ENCODE measurements around the gene MX2. TPM values are rescaled to one million over a fixed set of nuclear protein-coding genes. Genes with fewer than 3 reads are reported as not detected.

The MX2 gene
- total RNA-seq, 2 experiments from 2014 or later, result 3.5 to 10.4 TPM

DNA sequence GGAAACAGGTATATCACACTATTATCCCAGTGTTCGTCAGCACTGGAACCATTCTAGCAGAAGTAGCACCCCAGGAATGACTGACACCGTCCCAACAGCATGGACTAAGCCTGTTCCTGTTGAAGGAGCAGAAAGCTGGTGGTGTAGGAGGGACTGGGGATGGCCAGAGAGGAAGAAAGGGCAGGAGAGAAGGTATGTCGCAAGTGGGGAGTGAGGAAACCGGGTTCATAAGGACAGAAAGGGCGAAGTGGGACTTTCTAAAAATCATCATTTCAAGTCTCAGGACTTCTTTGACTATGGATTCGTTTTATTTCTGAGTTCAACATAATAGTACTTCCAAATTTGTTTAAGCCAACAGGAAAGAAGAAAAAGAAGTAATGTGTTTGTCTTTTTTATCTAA is 44.5 kb downstream of the MX2 start:
- ChIA-PET POLR2A (no interaction called here), CTCF (ENCODE audit: unreplicated experiment) (no interaction called here)
- Histone ChIP-seq H3K4me1 (ENCODE audit: insufficient read depth, low read length, poor library complexity, severe bottlenecking) (peaks cover 3% of the 10 kb centered on the region), H3K4me2 (ENCODE audit: low read length) (no peak overlapping the region), H3K27ac (ENCODE audit: low read depth, low read length, poor library complexity, severe bottlenecking) (no peak overlapping the region), H3K36me3 (ENCODE audit: insufficient read depth, low read length) (no peaks in the 10 kb centered on the region), H2AFZ (ENCODE audit: low read length) (no peak overlapping the region), H3K4me3 (ENCODE audit: low read depth, low read length, poor library complexity, severe bottlenecking) (no peak overlapping the region), H3K9me3 (ENCODE audit: low read length) (no peaks in the 10 kb centered on the region), H3K79me2 (ENCODE audit: insufficient read depth, low read depth, low read length) (no peaks in the 10 kb centered on the region), H4K20me1 (ENCODE audit: insufficient read depth, low read length) (no peaks in the 10 kb centered on the region), H3K9me2 (ENCODE audit: insufficient read depth, low read length) (no peaks in the 10 kb centered on the region)
- BruUV-seq (replicated peaks), result no TSS peak
- no peak for DNase-seq (ENCODE audit: low spot score)
- intact Hi-C loops (cut with micrococcal nuclease; ENCODE audit: unreplicated experiment), result no loop called here
- TF ChIP-seq, protein P1, sequence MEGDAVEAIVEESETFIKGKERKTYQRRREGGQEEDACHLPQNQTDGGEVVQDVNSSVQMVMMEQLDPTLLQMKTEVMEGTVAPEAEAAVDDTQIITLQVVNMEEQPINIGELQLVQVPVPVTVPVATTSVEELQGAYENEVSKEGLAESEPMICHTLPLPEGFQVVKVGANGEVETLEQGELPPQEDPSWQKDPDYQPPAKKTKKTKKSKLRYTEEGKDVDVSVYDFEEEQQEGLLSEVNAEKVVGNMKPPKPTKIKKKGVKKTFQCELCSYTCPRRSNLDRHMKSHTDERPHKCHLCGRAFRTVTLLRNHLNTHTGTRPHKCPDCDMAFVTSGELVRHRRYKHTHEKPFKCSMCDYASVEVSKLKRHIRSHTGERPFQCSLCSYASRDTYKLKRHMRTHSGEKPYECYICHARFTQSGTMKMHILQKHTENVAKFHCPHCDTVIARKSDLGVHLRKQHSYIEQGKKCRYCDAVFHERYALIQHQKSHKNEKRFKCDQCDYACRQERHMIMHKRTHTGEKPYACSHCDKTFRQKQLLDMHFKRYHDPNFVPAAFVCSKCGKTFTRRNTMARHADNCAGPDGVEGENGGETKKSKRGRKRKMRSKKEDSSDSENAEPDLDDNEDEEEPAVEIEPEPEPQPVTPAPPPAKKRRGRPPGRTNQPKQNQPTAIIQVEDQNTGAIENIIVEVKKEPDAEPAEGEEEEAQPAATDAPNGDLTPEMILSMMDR (conservative IDR thresholded peaks at IDR 0.05; ENCODE audit: low read length), result no peak
- TF ChIP-seq EZH2phosphoT487 (IDR thresholded peaks at IDR 0.05; ENCODE audit: borderline replicate concordance, low read depth, low read length), result no peak

DNA sequence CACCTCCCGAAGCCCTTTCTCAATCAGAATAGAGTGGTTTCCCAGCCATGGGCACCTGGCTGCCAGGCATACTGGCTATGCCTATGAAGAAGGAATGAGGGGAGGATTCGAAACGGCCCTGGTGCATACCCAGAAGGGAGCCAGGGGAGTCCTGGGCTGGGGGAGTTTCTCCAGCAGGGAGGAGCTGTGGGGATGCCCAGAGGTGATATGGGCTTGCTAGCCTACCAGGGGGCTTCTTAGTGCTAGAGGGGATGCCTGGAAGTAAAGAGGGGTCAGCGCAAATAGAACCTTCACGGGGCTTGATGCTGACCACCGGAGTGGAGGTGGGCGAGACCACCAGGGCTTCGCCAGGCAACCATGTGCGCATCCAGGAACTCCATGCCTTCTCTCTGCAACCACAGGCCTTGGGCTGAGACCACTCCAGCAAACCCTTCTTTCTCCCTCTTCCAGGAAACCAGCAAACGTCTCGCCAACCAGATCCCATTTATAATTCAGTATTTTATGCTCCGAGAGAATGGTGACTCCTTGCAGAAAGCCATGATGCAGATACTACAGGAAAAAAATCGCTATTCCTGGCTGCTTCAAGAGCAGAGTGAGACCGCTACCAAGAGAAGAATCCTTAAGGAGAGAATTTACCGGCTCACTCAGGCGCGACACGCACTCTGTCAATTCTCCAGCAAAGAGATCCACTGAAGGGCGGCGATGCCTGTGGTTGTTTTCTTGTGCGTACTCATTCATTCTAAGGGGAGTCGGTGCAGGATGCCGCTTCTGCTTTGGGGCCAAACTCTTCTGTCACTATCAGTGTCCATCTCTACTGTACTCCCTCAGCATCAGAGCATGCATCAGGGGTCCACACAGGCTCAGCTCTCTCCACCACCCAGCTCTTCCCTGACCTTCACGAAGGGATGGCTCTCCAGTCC is 46.0 kb downstream of the MX2 start:
- no peak overlapping the region for H3K4me2 ChIP-seq (ENCODE audit: low read length)
- H3K9me3 ChIP-seq (ENCODE audit: low read length), result no peaks in the 10 kb centered on the region
- TF ChIP-seq EZH2phosphoT487 (IDR thresholded peaks at IDR 0.05; ENCODE audit: borderline replicate concordance, low read depth, low read length), result no peak
- TF ChIP-seq, protein P1 (conservative IDR thresholded peaks at IDR 0.05; ENCODE audit: low read length), result no peak
- no peak for DNase-seq (ENCODE audit: low spot score)
- H3K36me3 ChIP-seq (ENCODE audit: insufficient read depth, low read length), result no peaks in the 10 kb centered on the region
- H2AFZ ChIP-seq (ENCODE audit: low read length), result no peak overlapping the region
- intact Hi-C loops (cut with micrococcal nuclease; ENCODE audit: unreplicated experiment), result no loop called here
- no TSS peak for BruUV-seq (replicated peaks)
- POLR2A ChIA-PET, result interaction anchor here (0.6 kb wide), 1 partner anchor 23 kb away, joined by 3 read pairs; no protein-coding TSS in a partner anchor
- H3K9me2 ChIP-seq (ENCODE audit: insufficient read depth, low read length), result no peaks in the 10 kb centered on the region
- H3K79me2 ChIP-seq (ENCODE audit: insufficient read depth, low read depth, low read length), result no peaks in the 10 kb centered on the region
- no peak overlapping the region for H3K27ac ChIP-seq (ENCODE audit: low read depth, low read length, poor library complexity, severe bottlenecking)
- CTCF ChIA-PET (ENCODE audit: unreplicated experiment), result no interaction called here
- H3K4me3 ChIP-seq (ENCODE audit: low read depth, low read length, poor library complexity, severe bottlenecking), result no peak overlapping the region
- H3K4me1 ChIP-seq (ENCODE audit: insufficient read depth, low read length, poor library complexity, severe bottlenecking), result peaks cover 4% of the 10 kb centered on the region
- no peaks in the 10 kb centered on the region for H4K20me1 ChIP-seq (ENCODE audit: insufficient read depth, low read length)

DNA sequence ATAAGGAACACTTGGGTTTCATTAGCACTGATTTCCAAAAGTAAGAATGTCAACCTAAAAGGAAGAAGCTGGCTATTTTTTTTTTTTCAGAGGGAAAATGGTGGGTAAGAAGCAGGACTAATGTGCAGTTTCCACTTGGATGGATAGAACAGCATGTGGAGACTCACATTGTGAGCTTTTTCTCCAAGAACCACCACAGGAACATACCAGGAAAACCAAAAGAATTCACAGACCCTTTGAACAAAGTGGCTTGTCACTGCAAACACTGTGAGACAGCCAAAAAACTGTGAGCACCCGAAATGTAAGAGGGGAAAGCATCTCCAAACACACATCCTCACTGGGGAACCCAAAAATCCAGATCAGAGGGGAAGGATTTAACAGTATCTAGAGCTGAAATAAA is 48.5 kb downstream of the MX2 start:
- peaks cover 4% of the 10 kb centered on the region for H3K4me1 ChIP-seq (ENCODE audit: insufficient read depth, low read length, poor library complexity, severe bottlenecking)
- no peak overlapping the region for H3K4me2 ChIP-seq (ENCODE audit: low read length)
- TF ChIP-seq, protein P1 (conservative IDR thresholded peaks at IDR 0.05; ENCODE audit: low read length), result no peak
- TF ChIP-seq EZH2phosphoT487 (IDR thresholded peaks at IDR 0.05; ENCODE audit: borderline replicate concordance, low read depth, low read length), result no peak
- H3K9me3 ChIP-seq (ENCODE audit: low read length), result no peaks in the 10 kb centered on the region
- ChIA-PET CTCF (ENCODE audit: unreplicated experiment) (interaction anchor here (0.6 to 1.5 kb wide), 3 partner anchors 8 to 120 kb away, joined by 3 to 4 read pairs (median 4); no protein-coding TSS in a partner anchor), POLR2A (interaction anchor here (0.6 to 1.1 kb wide), 3 partner anchors 8 to 41 kb away, joined by 3 to 4 read pairs (median 3); no protein-coding TSS in a partner anchor)
- H3K4me3 ChIP-seq (ENCODE audit: low read depth, low read length, poor library complexity, severe bottlenecking), result no peak overlapping the region
- H3K79me2 ChIP-seq (ENCODE audit: insufficient read depth, low read depth, low read length), result no peaks in the 10 kb centered on the region
- H3K9me2 ChIP-seq (ENCODE audit: insufficient read depth, low read length), result no peaks in the 10 kb centered on the region
- intact Hi-C loops (cut with micrococcal nuclease; ENCODE audit: unreplicated experiment), result no loop called here
- no peaks in the 10 kb centered on the region for H4K20me1 ChIP-seq (ENCODE audit: insufficient read depth, low read length)
- no TSS peak for BruUV-seq (replicated peaks)
- H2AFZ ChIP-seq (ENCODE audit: low read length), result no peak overlapping the region
- no peaks in the 10 kb centered on the region for H3K36me3 ChIP-seq (ENCODE audit: insufficient read depth, low read length)
- DNase-seq (ENCODE audit: low spot score), result no peak
- H3K27ac ChIP-seq (ENCODE audit: low read depth, low read length, poor library complexity, severe bottlenecking), result no peak overlapping the region
